HG03342 (cell line): ENCODE measurements around the gene RASIP1.

ENCODE experiments used
- ATAC-seq: cut with Tn5 transposase; IDR thresholded peaks from one replicate; pipeline ENCODE4 v1.9.1; 2021; ENCODE audit warnings: mild to moderate bottlenecking, moderate library complexity; ENCODE audit not compliant: unreplicated experiment

RASIP1 gene

GRCh38 chr19:48676487-48676886 lies 63.9 kb downstream of the RASIP1 start:
- ATAC-seq = no peak

GRCh38 chr19:48674921-48675824 lies 65.2 kb downstream of the RASIP1 start:
- ATAC-seq = no peak

- ATAC-seq = no peak
Measured at GRCh38 chr19:48674216-48674809, 66.1 kb downstream of the RASIP1 start.

- ATAC-seq = no peak
Measured at GRCh38 chr19:48673436-48674100, 66.8 kb downstream of the RASIP1 start.

- ATAC-seq = no peak
Measured at GRCh38 chr19:48672994-48673393, 67.4 kb downstream of the RASIP1 start, which contains the start of gene NTN5. NTN5 (minus strand) TSS chr19:48673017; CDS start chr19:48670986, 2,031 bp downstream.

- ATAC-seq = no peak
Measured at GRCh38 chr19:48671446-48671995, 68.9 kb downstream of the RASIP1 start.

GRCh38 chr19:48670699-48671445 lies 69.5 kb downstream of the RASIP1 start:
- no peak for ATAC-seq
